GM12878 (cell line): ENCODE measurements around the gene SCARF1. TPM values are rescaled to one million over a fixed set of nuclear protein-coding genes. Genes with fewer than 3 reads are reported as not detected.
A peak's percentile ranks its signal among the peaks of the same experiment; 100 is the strongest.

Experiments
- ATAC-seq: fragments of 200-7000 bp; cut with Tn5 transposase; 3 replicates; pipeline ENCODE4 v1.9.1; 2020; ENCODE audit warnings: mild to moderate bottlenecking, moderate library complexity
- BruUV-seq: library from RNA; stranded (reverse); fragments of 400-500 nt; replicated peaks from 2 replicates; lab custom pipeline; 2021; lab: Mats Ljungman, UMichigan
- CTCF ChIA-PET: fragments of 300-600 bp; sonication (Branson Sonifier 250); formaldehyde crosslinking; extraction: SDS; loops from one replicate; lab custom pipeline; 2021; ENCODE audit warnings: inconsistent platforms; lab: Yijun Ruan, JAX
- POLR2A ChIA-PET: fragments of 350-600 bp; formaldehyde crosslinking; extraction: SDS; loops from one replicate; lab custom pipeline; 2021; ENCODE audit warnings: inconsistent platforms; lab: Charles Lee
- RAD21 ChIA-PET: fragments of 300-600 bp; sonication (Branson Sonifier 250); formaldehyde crosslinking; loops from one replicate; lab custom pipeline; 2023; ENCODE audit warnings: antibody characterized with exemption; ENCODE audit not compliant: unreplicated experiment; lab: Charles Lee
- SMC1A ChIA-PET: fragments of 300-600 bp; sonication (Branson Sonifier 250); formaldehyde crosslinking; loops from one replicate; lab custom pipeline; 2023; ENCODE audit not compliant: unreplicated experiment, uncharacterized antibody; lab: Charles Lee
- DNase-seq: peaks from one replicate; pipeline ENCODE4 v3.0.0-alpha.2; 2011; ENCODE audit warnings: low read depth, low spot score
- FAIRE-seq: peaks from 3 replicates; lab custom pipeline; 2011; peaks lifted over from hg19 to GRCh38; lab: Jason Lieb, UNC
- H2AFZ ChIP-seq: 2 replicates; pipeline ENCODE4 v1.6.0; 2011; ENCODE audit warnings: low read depth, low read length, control low read depth; ENCODE audit not compliant: control insufficient read depth
- H3K27ac ChIP-seq: 2 replicates; pipeline ENCODE4 v1.5.1; 2011; ENCODE audit warnings: control low read depth; ENCODE audit not compliant: control insufficient read depth, insufficient read depth
- H3K27me3 ChIP-seq, 2 experiments: replicated peaks in 1 of 2; 2 replicates each; pipeline versions ENCODE4 v1.6.0 to v1.6.1; 2011; ENCODE audit warnings: low read length in 1 of 2; ENCODE audit not compliant: control insufficient read depth in 2 of 2, insufficient read depth in 2 of 2
- H3K36me3 ChIP-seq, 2 experiments: 2 replicates each; pipeline ENCODE4 v1.5.1; 2011; ENCODE audit warnings: low read length in 1 of 2; ENCODE audit not compliant: control insufficient read depth in 2 of 2, insufficient read depth in 2 of 2
- H3K4me1 ChIP-seq: 2 replicates; pipeline ENCODE4 v1.6.1; 2011; ENCODE audit warnings: mild to moderate bottlenecking, low read length, moderate library complexity, mixed read lengths; ENCODE audit not compliant: control insufficient read depth, insufficient read depth
- H3K4me2 ChIP-seq: 2 replicates; pipeline ENCODE4 v1.6.0; 2011; ENCODE audit warnings: control low read depth; ENCODE audit not compliant: control insufficient read depth, insufficient read depth
- H3K4me3 ChIP-seq: fragments of 200-600 bp; sonication (generic); 2 replicates; pipeline ENCODE4 v1.5.1; 2016
- H3K79me2 ChIP-seq: 2 replicates; pipeline ENCODE4 v1.6.0; 2011; ENCODE audit warnings: low read length; ENCODE audit not compliant: control insufficient read depth, insufficient read depth
- H3K9ac ChIP-seq: 2 replicates; pipeline ENCODE4 v1.8.0; 2011; ENCODE audit warnings: low read length, control low read depth, mixed read lengths; ENCODE audit not compliant: control insufficient read depth, insufficient read depth
- H3K9me3 ChIP-seq: replicated peaks from 3 replicates; pipeline ENCODE4 v1.5.1; 2011; ENCODE audit warnings: mild to moderate bottlenecking, low read length; ENCODE audit not compliant: control insufficient read depth, insufficient read depth
- H4K20me1 ChIP-seq: 2 replicates; pipeline ENCODE4 v1.6.0; 2011; ENCODE audit not compliant: control insufficient read depth, insufficient read depth
- BRCA1 ChIP-seq: IDR thresholded peaks from 2 replicates; pipeline ENCODE4 v1.6.1; 2011; ENCODE audit warnings: low read depth, low read length, improper control_type of control experiment
- CHD4 ChIP-seq: fragments of 200-600 bp; sonication (generic); IDR thresholded peaks from 2 replicates; pipeline ENCODE4 v1.6.1; 2016; ENCODE audit warnings: mild to moderate bottlenecking
- CREM ChIP-seq: IDR thresholded peaks from 2 replicates; pipeline ENCODE4 v1.6.1; 2014; ENCODE audit warnings: antibody characterized with exemption, low read depth
- MTA3 ChIP-seq: IDR thresholded peaks from 2 replicates; pipeline ENCODE4 v1.6.1; 2012; ENCODE audit warnings: low read length, inconsistent platforms, borderline replicate concordance
- NFIC ChIP-seq: IDR thresholded peaks from 2 replicates; pipeline ENCODE4 v1.6.1; 2012; ENCODE audit warnings: low read depth, mild to moderate bottlenecking, inconsistent platforms, low read length, moderate library complexity
- POLR2A ChIP-seq: IDR thresholded peaks from 2 replicates; pipeline ENCODE4 v1.6.1; 2011; ENCODE audit warnings: low read depth, mild to moderate bottlenecking, low read length
- POLR2AphosphoS2 ChIP-seq: IDR thresholded peaks from 2 replicates; pipeline ENCODE4 v1.6.1; 2011; ENCODE audit warnings: low read depth, mild to moderate bottlenecking, low read length, improper control_type of control experiment, moderate library complexity
- POU2F2 ChIP-seq: IDR thresholded peaks from 3 replicates; pipeline ENCODE4 v1.6.1; 2011; ENCODE audit warnings: low read depth, mild to moderate bottlenecking, low read length, borderline replicate concordance
- SIX5 ChIP-seq: IDR thresholded peaks from 2 replicates; pipeline ENCODE4 v1.6.1; 2011; ENCODE audit warnings: mild to moderate bottlenecking, low read depth, low read length, moderate library complexity; ENCODE audit not compliant: severe bottlenecking
- SREBF1 ChIP-seq: IDR thresholded peaks from 2 replicates; pipeline ENCODE4 v1.6.1; 2012; ENCODE audit warnings: mild to moderate bottlenecking, low read length
- SREBF2 ChIP-seq: IDR thresholded peaks from 2 replicates; pipeline ENCODE4 v1.6.1; 2012; ENCODE audit warnings: mild to moderate bottlenecking, low read length
- ZBED1 ChIP-seq: IDR thresholded peaks from 2 replicates; pipeline ENCODE4 v1.6.1; 2016; ENCODE audit warnings: borderline replicate concordance
- ZNF687 ChIP-seq: fragments of 450-650 bp; IDR thresholded peaks from 2 replicates; pipeline ENCODE4 v1.6.1; 2017; ENCODE audit warnings: mild to moderate bottlenecking, moderate library complexity
- WGBS: methylation state at CpG from one replicate; pipeline ENCODE4 v1.1.6; 2016; ENCODE audit warnings: low lambda C conversion rate; ENCODE audit not compliant: insufficient replicate concordance, insufficient coverage; ENCODE audit errors: missing lambda C conversion rate; 5-methylcytosine and 5-hydroxymethylcytosine counted together
- in situ Hi-C: fragments of 300-500 bp; cut with MboI; formaldehyde crosslinking; loops from 9 replicates; pipeline ENCODE4 v1.14.3; 2018; ENCODE audit warnings: mixed read lengths
- intact Hi-C: fragments of 100-400 bp; cut with micrococcal nuclease; formaldehyde crosslinking; loops from one replicate; pipeline ENCODE4 v1.14.2; 2022; ENCODE audit not compliant: unreplicated experiment
- polyA plus RNA-seq, 11 experiments: library from polyadenylated mRNA; depleted of rRNA in 4 of 11; unstranded in 6 of 11; stranded (reverse) in 5 of 11; fragments of >200 nt; fragmentation: Nextera tagmentation in 4 of 11; fragmentation: Illumina TruSeq in 1 of 11; extraction: Ambion mirVana in 4 of 11; extraction: Trizol in 1 of 11; gene quantifications; 1 replicate in 1 of 11; 2 replicates in 10 of 11; pipeline versions ENCODE4 v1.2.1 to v1.2.3, GENCODE V29; 2011 to 2016; ENCODE audit warnings: inconsistent platforms in 2 of 11, missing spikeins in 2 of 11, low read depth in 1 of 11
- total RNA-seq, 4 experiments: library from RNA; depleted of rRNA in 3 of 4; stranded (reverse); fragments of >200 nt in 3 of 4; fragmentation: Illumina TruSeq in 1 of 4; extraction: Trizol in 1 of 4; gene quantifications; 2 replicates each; pipeline versions ENCODE4 v1.2.1 to v1.2.3, GENCODE V29; 2013 to 2021

SCARF1 gene
- total and polyA plus RNA-seq, 10 of the 15 experiments (the other 5 are each of a cell fraction or from before 2014, with no cell fraction given), result 0.10 to 1.7 (median 0.43) TPM

GRCh38 chr17:1649844-1650501, 4.4 kb upstream of the SCARF1 start, which contains the start of gene RILP:
Gene RILP (minus strand): TSS chr17:1649866. CDS start chr17:1649804, 62 bp downstream.
- Histone ChIP-seq H3K9ac (peak within 1 kb of the TSS; percentile 40), H3K79me2 (peaks cover 2% of the 10 kb centered on the region), H3K4me2 (peak within 1 kb of the TSS; percentile 86), H2AFZ (peak within 1 kb of the TSS; percentile 49), H3K36me3 (peaks cover 26 to 28% of the 10 kb centered on the region in 2 experiments), H3K27me3 (no peaks in the 10 kb centered on the region), H3K4me1 (peaks cover 23% of the 10 kb centered on the region), H3K9me3 (no peaks in the 10 kb centered on the region), H3K27ac (peak within 1 kb of the TSS; percentile 46), H3K4me3 (peak within 1 kb of the TSS; percentile 64), H4K20me1 (no peaks in the 10 kb centered on the region)
- FAIRE-seq (no peak), DNase-seq (no peak), ATAC-seq (peak; percentile 9)
- TF ChIP-seq SREBF2, result no peak
- TF ChIP-seq CHD4, result no peak
- TF ChIP-seq POU2F2, result no peak
- peak; percentile 60 for TF ChIP-seq POLR2A
- TF ChIP-seq ZBED1, result 0 out of 2 replicates have a peak, but pooled peaks have one; percentile 5
- no peak for TF ChIP-seq CREM
- no peak for TF ChIP-seq SIX5
- no peak for TF ChIP-seq BRCA1
- TF ChIP-seq ZNF687, result no peak
- no peak for TF ChIP-seq SREBF1
- TF ChIP-seq POLR2AphosphoS2, result no peak
- no peak for TF ChIP-seq NFIC
- TF ChIP-seq MTA3, result peak; percentile 69; the same call in 1 of the 2 replicates
- 44% methylated on average over 23 of the region's 23 CpGs for WGBS
- in situ Hi-C loops (no loop called here), intact Hi-C loops (loop anchor here (10.0 kb wide), 1 partner anchor 375 kb away; the partner anchor contains the start of genes BHLHA9 and TRARG1)
- ChIA-PET POLR2A (interaction anchor here (0.6 to 2.3 kb wide), 10 partner anchors 13 to 285 kb away, joined by 3 to 13 read pairs (median 3); partner anchors contain the start of gene PRPF8), CTCF (interaction anchor here (0.7 to 2.8 kb wide), 11 partner anchors 19 to 215 kb away, joined by 3 to 25 read pairs (median 9); no protein-coding TSS in a partner anchor), RAD21 (interaction anchor here (1.1 to 2.7 kb wide), 9 partner anchors 20 to 133 kb away, joined by 3 to 28 read pairs (median 4); partner anchors contain the start of genes INPP5K and SLC43A2), SMC1A (interaction anchor here (0.8 to 2.5 kb wide), 3 partner anchors 15 to 76 kb away, joined by 3 to 15 read pairs (median 3); no protein-coding TSS in a partner anchor)
- no TSS peak for BruUV-seq
